KG1 (cell line): ENCODE data around the gene CLCA4.
"Not testable (repeated sequence)": the region's sequence is repeated elsewhere in the genome, so short reads cannot be mapped to it uniquely, and the experiment has no call there.

Experiments
- DNase-seq: peaks from one replicate; lab custom pipeline; 2025; lab: John Stamatoyannopoulos, UW

CLCA4 gene, protein sequence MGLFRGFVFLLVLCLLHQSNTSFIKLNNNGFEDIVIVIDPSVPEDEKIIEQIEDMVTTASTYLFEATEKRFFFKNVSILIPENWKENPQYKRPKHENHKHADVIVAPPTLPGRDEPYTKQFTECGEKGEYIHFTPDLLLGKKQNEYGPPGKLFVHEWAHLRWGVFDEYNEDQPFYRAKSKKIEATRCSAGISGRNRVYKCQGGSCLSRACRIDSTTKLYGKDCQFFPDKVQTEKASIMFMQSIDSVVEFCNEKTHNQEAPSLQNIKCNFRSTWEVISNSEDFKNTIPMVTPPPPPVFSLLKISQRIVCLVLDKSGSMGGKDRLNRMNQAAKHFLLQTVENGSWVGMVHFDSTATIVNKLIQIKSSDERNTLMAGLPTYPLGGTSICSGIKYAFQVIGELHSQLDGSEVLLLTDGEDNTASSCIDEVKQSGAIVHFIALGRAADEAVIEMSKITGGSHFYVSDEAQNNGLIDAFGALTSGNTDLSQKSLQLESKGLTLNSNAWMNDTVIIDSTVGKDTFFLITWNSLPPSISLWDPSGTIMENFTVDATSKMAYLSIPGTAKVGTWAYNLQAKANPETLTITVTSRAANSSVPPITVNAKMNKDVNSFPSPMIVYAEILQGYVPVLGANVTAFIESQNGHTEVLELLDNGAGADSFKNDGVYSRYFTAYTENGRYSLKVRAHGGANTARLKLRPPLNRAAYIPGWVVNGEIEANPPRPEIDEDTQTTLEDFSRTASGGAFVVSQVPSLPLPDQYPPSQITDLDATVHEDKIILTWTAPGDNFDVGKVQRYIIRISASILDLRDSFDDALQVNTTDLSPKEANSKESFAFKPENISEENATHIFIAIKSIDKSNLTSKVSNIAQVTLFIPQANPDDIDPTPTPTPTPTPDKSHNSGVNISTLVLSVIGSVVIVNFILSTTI

DNA sequence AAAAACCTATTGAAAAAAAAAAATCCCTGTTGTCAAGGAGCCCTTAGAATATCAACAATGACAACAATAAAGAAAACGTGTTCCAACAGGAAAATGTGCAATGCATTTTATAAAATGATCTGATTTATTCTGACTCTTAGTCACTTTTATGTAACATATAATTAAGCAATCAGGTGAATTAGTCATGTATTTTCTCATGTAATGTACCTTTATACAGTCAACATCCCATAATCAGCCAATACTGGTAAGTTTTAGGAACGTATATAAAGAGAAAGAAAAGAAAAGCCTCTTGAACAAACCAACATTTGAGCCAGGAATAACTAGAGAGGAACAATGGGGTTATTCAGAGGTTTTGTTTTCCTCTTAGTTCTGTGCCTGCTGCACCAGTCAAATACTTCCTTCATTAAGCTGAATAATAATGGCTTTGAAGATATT, at the start of gene CLCA4:
CLCA4 (plus strand) TSS at position 292 of the 435 bp plus-strand sequence; CDS start at position 334, 42 bp downstream.
- no peak for DNase-seq

DNA sequence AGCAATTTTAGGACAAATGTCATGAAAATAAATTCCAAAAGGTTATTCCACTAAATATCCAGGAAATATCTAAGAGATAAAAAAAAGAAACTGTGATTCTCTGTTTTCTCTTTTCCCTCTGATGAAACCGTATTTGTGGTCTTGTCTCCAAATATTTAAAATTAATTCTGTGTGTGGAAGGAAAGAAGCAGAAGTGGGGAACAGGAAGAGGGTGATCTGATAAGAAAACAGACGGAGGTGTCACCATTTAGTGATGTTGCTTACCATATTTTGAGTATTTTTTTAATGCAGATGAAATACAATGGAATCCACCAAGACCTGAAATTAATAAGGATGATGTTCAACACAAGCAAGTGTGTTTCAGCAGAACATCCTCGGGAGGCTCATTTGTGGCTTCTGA, 48.6 kb upstream of the CLCA4 start:
- no peak for DNase-seq

DNA sequence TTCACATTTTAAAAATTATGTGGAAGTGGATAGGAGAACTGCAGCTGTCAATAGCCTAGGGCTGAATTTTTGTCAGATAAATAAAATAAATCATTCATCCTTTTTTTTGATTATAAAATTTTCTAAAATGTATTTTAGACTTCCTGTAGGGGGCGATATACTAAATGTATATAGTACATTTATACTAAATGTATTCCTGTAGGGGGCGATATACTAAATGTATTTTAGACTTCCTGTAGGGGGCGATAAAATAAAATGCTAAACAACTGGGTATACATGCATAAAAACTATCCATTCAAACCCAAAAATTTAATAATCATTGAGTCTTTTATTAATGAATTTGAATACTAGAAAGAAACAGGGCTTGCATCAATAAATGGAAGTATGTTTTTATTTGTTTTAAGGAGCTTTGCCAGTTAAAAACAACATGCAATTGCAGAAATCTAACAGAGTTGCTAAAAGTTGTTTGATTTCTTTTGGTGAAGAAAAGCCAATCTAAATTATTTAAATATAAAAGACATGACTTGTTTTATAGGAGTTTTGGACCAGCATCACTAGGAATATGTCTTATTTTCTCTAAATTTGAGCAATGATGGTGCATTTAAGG, 46.8 kb upstream of the CLCA4 start:
- DNase-seq = peak; percentile 52

DNA sequence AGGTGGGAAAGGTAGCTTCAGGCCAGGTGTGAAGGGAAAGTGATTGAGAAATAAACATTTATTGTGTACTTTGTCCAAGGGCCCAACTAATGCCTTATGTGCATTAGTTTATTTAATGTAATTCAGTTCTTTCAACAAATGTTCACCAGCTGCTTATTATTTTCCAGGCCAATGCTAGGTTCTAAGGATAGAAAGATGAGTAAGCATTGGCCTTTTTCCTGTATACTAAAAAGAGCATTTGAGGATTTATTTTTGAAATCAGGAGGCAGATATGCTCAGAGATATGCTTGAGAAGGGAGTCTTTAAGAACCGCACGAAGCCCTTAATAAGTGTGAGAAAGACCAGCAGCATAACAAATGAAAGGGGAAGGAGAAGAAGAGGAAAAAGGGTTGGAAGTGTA, 46.2 kb upstream of the CLCA4 start:
- DNase-seq = no peak

DNA sequence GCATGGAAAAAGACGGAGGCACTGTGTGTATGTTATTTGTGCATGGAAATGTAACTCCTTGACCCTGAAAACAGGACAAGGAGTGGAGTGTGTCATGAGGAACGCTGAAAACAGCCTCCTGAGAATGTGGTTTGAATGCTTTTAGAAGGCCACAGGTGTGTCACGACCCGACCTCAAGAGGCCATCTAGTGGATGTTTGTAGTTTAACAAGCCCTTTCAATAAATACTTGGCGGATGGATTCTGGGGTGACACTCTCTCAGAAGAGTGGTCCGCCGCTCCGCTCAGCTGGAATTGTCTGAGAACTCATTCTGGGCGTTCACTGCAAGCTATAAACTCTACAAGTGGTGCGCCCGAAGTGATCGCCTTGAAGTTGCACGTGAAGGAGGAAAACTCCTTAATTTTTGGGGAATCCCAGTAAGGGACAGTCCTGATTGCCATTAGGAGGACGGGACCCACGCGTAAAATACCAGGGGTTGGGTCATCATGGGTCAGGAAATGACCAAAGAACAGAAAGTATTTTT, 44.7 kb upstream of the CLCA4 start:
- not testable (repeated sequence) for DNase-seq

DNA sequence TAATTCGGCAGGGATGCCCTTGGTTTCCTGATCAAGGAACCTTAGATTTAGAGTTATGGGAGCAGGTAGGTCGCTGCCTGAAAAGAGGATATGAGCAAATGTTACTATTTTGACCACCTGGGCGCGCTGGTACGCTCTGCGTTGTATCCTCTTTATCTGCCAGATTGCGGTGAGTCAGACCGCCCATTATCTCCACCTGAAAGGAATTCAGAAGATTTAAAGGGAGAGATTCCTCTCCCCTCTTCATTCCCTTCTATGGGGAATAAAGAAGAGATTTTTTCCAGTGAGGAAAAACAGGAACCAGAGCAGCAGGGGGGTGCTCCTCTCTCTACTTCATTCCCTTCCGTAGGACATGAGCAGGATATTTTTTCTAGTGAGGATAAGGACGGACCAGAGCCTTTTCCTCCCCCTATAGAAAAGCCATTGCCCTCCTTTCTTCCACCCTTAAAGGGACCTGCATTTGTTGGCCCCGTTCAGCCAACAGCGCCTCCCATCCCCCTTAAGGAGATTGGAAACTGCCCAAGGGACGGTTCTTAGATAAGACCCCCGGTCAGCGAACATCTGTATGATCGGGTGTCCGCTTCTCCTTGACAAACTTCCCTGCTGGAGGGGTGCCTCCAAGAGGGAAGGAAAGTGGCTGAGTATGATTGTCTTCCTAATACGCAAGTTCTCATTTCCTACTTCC, 44.0 kb upstream of the CLCA4 start:
- DNase-seq = no peak

DNA sequence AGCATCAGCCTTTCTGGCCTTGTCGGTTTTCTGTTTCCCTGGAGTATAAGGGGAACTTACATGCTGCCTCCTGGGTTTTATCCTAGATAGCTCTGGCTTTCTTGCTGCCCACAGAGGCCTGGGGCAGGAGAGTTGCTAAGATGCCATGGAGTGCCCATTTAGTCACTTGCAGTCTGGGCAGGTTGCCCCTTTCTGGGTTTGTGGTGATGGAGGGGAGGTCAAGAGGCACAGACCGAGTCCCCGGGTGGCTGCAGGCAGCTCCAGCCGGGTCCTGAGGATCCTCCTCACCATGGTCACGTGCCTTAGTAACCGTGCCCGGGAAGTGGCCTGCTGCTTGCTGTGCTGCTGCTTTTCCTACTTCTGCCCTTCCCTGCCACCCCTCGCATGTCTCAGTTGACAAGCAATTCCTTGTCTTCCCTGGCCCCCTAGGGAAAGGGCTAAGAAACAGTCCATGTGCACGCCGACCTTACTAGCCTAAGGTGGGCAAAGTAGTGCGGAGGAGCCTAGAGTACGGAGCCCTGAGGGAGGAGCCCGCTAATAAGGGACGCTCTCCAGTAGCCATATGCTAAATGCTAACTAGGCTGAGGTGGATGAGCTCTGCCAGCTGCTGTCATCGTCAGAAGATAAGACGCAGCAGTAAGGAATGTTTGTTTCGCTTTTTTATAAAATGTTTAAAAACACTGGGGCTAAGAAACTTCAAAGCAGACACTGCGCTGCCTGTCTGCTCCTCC, 43.3 kb upstream of the CLCA4 start:
- DNase-seq = no peak

DNA sequence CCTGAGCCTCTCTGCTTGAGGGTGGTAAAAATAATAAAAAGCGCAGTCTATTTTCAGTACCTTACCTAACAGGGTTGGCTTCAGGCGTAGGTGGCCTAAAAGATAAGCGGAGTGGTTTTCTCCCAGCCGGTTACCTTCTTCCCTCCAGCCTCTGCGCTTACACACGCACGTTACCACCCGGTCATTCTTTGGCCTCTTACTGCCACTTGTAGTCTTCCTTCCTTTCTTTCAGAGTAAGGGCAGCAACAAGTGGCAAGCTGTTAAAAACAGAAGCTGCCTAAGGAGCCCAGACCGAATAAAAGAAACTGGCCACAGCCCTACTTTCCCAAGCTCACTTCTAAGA, 42.8 kb upstream of the CLCA4 start:
- no peak for DNase-seq

DNA sequence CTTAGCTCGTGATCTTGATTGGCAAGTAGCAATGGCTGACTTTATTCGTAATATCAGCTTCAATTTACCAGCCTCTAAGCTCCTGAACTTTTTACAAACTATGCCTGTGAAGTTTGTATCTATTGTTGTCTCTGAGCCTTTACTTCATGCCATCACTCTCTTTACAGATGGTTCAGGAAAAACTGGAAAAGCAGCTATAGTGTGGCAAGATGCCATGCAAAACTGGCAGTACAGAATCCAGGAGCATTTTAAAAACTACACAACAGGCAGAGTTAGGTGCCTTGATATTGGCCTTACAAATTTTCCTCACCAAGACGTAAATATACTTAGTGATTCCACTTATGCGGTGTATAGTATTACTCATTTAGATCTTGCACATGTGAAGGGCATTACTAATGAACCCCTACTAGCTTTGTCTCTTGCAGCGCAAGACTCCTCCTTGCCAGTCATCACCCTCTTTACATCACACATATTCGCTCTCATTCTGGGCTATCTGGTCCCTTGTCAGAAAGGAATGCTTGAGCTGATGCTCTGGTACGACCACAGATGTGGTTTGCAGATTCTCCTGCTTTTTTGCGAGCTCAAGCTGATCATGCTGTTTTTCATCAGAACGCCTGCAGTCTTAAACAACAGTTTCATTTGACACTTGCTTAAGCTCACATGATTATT, 41.8 kb upstream of the CLCA4 start:
- no peak for DNase-seq

DNA sequence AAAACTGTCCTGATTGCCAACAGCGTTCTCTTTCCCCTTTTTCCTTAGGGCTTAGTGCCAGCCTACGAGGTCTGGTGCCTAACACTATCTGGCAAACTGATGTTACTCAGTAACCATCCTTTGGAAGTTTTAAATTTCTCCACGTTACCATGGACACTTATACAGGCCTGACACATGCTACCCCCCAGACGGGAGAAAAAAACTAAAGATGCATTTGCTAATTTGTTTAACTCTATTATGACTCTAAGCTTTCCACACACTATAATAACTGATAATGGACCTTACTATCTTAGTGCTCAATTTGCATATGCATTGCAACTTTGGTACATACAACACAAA, 41.3 kb upstream of the CLCA4 start:
- no peak for DNase-seq

DNA sequence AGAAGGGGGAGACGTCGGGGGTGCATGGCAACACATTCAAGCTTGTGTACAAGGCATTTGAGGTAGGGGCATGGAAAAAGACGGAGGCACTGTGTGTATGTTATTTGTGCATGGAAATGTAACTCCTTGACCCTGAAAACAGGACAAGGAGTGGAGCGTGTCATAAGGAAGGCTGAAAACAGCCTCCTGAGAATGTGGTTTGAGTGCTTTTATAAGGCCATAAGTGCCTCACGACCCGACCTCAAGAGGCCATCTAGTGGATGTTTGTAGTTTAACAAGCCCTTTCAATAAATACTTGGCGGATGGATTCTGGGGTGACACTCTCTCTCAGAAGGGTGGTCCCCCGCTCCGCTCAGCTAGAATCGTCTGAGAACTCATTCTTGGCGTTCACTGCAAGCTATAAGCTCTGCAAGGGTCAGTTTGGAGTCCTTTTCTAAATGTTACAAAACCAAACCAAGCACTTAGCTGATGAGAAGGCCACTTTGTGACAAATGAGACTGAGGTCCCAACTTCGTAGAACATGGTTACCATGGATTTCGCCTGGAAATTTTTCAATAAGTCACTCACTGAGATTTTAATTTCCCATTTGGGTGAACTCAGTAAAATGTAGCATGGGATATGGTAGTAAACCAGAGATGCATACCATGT, 38.8 kb upstream of the CLCA4 start:
- no peak for DNase-seq

DNA sequence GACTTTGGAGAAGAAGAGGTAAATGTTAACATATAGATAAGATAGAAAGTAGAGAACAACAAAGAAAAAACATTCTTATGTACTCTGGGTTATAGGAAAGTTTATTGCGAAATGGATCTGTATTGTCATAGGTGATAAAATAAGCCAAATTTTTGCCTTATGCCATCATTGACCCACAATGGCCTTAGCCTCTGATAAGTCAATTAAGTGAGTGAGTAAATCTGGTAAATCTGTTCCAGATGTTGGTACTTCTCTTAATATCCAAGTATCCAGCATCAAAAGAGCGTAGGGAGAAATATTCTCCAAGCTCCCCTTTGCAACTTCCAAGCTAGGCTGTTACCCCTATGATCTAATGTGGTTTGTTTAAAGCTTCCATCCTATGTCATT, 38.3 kb upstream of the CLCA4 start:
- DNase-seq = no peak

DNA sequence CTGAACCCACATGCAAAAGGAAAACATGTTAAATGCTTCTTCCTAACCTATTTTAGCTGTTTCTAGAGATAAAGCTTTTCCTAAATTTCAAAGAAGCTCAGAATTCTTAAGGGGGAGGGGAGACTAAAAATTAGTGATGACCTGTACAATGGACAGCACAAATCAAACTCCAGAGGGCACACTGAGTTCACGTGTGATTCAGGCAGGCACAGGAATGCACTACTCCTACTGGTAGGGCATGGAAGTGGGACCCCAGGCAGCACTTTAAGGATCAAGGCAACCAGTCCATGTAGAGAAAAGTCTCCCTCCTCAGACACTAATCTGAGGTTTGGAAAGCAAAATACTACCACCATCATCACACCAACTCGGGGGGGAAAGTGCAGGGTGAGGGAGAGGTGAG, 31.3 kb upstream of the CLCA4 start:
- no peak for DNase-seq

DNA sequence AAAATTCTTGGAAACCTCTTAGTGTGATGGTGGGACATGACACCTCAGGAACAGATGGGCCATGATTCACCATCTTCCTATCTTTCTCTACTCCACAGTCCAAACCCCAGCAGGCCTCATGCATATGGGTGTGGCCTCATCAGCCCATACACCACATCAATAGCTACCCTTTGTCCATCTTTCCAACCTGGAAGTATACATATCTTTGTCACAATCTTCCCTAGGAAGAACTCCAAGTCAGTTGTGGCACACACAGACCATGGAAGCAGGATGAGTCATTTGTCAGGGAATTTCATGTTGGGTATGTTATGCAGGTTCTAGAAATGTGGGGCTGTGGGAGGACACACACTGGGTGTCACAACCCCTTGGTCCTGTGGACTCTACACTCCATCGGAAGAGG, 30.5 kb upstream of the CLCA4 start:
- DNase-seq = no peak

DNA sequence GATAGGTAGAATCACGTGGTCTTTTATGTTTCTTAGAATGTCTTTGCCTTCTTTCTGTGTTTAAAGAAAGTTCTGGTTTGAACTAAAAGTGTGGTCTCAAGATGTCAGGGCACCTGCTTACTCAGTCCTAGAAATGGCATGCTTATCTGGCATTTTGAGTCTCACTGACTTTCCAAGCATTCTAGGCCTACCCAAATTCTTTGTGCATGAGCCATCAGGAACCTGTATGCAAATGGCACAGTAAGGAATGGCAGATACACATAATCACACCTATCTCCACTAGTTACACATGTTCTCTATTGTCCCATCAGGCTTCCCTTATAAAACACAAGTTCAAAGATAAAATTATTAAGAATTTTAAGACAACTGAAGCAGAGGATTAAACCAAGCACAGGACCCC, 29.5 kb upstream of the CLCA4 start:
- no peak for DNase-seq

DNA sequence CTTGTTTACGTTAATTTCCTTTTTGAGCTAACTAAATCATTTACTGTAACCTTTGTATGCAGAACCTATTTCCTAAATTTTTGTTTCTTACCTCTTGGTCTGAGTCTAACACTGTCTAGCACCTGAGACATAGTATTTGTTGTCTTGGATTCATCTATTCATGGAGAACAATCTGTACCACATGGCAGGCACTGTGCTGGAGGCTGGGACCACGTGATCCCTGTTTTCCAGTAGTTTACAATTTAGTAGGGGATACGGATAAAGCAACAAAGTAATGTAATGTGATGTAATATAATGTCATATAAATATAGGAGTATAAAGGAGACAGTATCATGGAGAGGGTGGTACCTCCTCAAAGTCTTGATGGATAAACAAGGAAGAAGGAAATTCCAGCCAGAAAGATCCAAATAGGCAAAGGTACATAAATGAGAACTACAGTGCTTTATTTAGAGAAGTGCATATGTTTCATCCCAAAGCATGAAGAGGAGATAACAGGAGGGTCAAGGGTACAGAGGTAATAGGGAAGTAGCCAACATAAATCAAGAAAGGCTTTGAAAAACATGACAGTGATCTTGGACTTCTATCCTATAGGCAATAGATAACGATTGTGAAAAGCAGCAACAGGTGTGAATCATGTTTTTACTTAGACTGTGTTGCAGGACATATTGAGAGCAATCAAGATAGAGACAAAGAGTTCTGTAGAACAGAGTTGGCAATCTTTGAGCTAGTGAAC, 25.9 kb upstream of the CLCA4 start:
- DNase-seq = no peak

DNA sequence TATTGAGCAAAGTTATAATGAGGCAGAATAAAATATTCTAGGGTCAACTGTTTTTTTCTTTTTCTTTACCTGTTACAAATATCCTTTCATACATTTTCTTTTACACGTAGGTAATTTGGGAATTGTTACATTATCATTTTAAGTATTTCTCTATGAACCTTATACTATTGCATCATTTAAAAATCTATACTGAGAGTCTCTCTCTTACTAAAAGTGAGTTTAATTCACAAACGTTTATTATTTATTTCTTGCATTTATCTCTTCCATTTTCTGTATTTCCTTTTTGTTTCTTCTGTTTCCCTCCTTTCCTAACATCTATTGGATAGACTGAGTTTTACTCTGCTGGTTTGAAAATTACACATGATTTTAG, 25.4 kb upstream of the CLCA4 start:
- DNase-seq = no peak

DNA sequence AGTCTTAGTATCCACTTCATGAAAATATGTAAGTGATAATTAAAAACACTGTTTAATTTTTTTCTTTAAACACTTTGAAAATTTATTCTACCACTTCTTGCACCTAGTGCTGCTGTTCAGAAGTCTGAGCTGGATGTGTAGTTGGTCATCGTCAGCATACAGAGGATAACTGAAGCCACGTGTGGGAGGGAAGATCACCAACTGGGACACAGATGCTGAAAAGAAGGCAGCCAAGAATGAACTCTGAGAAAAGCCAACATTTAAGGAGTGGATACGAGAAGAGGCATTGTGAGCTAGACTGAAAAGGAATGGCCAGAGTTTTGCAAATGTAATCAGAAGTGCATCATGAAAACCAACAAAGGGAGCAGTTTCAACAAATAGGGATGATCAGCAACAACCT, 24.6 kb upstream of the CLCA4 start:
- DNase-seq = no peak

DNA sequence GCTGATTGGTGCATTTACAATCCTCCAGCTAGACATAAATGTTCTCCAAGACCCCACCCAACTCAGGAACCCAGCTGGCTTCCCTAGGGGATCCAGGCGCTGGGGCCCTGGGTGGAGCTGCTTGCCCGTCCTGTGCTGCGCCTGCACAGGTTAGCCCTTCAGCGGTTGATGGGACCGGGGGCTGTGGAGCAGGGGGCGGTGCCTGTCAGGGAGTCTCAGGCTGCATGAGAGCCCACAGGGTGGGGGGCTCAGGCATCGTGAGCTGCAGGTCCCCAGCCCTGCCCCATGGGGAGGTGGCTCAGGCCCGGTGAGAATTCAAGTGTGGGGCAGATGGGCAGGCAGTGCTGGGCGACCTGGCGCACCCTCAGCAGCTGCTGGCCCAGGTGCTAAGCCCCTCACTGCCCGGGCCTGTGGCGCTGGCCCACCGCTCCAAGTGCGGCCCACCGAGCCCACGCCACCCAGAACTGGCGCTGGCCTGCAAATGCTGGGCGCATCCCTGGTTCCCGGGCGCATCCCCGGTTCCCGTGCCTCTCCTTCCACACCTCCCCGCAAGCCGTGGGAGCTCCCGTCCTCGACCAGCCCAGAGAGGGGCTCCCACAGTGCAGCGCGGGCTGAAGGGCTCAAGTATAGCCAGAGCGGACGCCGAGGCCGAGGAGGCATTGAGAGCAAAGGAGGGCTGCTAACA, 23.1 kb upstream of the CLCA4 start:
- DNase-seq = no peak
